HUES48 (cell line): Measurements from ENCODE around the gene DNAL4.

ENCODE experiments used
- H3K27ac ChIP-seq: one replicate; pipeline ENCODE4 v1.7.0; 2013; ENCODE audit warnings: low read depth, low read length, inconsistent platforms
- H3K27me3 ChIP-seq: 2 replicates; pipeline ENCODE4 v1.6.1; 2013; ENCODE audit warnings: mild to moderate bottlenecking, low read length; ENCODE audit not compliant: control insufficient read depth, insufficient read depth
- H3K36me3 ChIP-seq: 2 replicates; pipeline ENCODE4 v1.6.1; 2013; ENCODE audit warnings: low read length; ENCODE audit not compliant: control insufficient read depth, insufficient read depth
- H3K4me1 ChIP-seq: 2 replicates; pipeline ENCODE4 v1.6.1; 2013; ENCODE audit warnings: mild to moderate bottlenecking, low read length; ENCODE audit not compliant: control insufficient read depth, insufficient read depth
- H3K4me3 ChIP-seq: 2 replicates; pipeline ENCODE4 v1.5.1; 2013; ENCODE audit warnings: mild to moderate bottlenecking, low read depth, low read length
- H3K9ac ChIP-seq: 2 replicates; pipeline ENCODE4 v1.6.1; 2013; ENCODE audit warnings: mild to moderate bottlenecking, low read depth, low read length, moderate library complexity
- H3K9me3 ChIP-seq: 2 replicates; pipeline ENCODE4 v1.6.1; 2013; ENCODE audit warnings: low read length; ENCODE audit not compliant: control insufficient read depth, insufficient read depth

Gene DNAL4

DNA sequence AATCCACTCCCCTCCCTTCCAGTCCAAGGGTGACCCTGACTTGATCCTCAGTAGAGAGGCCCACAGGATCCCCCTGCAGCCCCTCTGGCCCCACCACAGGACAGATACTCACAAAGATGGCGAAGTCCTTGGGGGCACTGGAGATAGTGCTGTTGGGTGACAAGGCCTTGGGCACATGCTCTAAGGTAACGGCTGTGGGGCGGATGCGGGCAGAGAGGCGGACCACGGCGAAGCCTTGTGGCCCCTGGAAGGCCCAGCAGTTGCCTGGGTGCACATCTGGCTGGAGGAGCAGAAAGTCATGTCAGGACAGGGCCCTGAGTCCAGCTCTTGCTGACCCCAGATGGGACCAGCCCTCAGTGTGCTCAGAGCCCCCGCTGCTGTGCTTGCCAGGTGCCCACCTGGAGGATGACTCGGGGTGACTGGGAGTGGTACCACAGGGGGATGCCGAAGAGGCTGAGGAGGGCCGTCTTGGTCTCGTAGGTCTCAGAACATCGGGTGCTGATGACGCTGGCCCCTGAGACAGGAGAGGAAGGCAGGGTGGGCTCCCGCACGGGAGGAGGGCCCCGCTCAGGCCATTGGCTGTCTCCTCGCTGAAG is 55.4 kb downstream of the DNAL4 start:
- Histone ChIP-seq H3K27ac (no peak overlapping the region), H3K4me3 (no peak overlapping the region)

DNA sequence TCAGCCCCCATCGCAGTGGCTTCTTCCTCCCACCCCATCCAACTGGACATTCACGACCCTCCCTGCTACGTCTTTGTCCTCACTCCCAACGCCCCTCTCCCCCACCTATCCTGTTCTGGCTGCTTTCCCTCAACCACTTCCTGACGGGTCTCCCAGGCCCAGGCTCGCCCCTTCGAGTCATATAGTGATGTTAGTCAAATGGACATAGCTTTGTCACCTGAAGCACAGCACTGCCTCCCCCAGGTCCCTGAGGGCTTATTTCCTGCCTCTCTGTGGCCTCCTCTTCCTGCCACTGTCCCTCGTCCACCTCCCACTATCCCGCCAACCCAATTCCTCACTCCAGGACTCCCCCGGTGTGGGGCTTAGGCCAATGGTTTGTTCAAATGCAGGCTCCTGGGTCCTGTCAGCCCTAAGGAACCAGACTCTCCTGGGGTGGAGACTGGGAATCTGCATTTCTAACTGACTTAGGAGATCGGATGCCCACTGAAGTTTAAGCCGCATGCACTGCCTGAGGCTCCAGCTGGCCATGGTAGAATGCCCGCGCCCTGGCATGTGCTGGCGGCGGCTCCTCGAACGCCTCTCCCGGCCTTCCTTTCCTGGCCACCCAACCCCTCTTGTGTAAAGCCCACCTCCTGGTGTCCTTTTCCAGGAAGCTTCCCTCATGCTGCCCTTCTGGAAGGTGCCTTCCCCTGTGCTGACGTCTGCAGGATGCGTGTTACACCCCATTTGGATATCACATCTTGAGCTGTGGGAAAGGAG is 56.5 kb downstream of the DNAL4 start:
- Histone ChIP-seq H3K4me1 (no peaks in the 10 kb centered on the region), H3K36me3 (peaks cover 50% of the 10 kb centered on the region), H3K27ac (no peak overlapping the region), H3K27me3 (no peaks in the 10 kb centered on the region), H3K9ac (no peak overlapping the region), H3K9me3 (no peaks in the 10 kb centered on the region), H3K4me3 (no peak overlapping the region)

More for the DNA sequence above, 55.4 kb downstream of the DNAL4 start:
- Histone ChIP-seq H3K36me3 (peaks cover 42% of the 10 kb centered on the region), H3K27me3 (no peaks in the 10 kb centered on the region), H3K9ac (no peak overlapping the region), H3K9me3 (no peaks in the 10 kb centered on the region), H3K4me1 (no peaks in the 10 kb centered on the region)

DNA sequence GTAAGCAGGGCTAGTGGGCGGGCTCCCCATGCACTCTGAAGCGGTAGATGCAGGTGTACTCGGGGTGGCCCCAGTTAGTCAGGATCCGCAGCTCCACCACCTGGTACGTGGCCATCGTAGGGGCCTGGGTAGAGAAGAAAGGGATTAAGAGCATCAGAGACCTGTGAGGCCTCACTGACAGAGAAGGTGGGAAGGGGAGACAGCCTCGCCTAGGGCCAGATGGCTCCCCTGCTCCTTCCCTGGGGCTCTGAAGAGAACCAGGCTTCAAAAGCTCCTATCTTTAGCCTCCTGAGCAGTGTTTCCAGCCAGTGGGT is 57.7 kb downstream of the DNAL4 start:
- Histone ChIP-seq H3K4me3 (no peak overlapping the region), H3K27ac (no peak overlapping the region), H3K9ac (no peak overlapping the region), H3K36me3 (peaks cover 59% of the 10 kb centered on the region), H3K9me3 (no peaks in the 10 kb centered on the region), H3K27me3 (no peaks in the 10 kb centered on the region), H3K4me1 (no peaks in the 10 kb centered on the region)

DNA sequence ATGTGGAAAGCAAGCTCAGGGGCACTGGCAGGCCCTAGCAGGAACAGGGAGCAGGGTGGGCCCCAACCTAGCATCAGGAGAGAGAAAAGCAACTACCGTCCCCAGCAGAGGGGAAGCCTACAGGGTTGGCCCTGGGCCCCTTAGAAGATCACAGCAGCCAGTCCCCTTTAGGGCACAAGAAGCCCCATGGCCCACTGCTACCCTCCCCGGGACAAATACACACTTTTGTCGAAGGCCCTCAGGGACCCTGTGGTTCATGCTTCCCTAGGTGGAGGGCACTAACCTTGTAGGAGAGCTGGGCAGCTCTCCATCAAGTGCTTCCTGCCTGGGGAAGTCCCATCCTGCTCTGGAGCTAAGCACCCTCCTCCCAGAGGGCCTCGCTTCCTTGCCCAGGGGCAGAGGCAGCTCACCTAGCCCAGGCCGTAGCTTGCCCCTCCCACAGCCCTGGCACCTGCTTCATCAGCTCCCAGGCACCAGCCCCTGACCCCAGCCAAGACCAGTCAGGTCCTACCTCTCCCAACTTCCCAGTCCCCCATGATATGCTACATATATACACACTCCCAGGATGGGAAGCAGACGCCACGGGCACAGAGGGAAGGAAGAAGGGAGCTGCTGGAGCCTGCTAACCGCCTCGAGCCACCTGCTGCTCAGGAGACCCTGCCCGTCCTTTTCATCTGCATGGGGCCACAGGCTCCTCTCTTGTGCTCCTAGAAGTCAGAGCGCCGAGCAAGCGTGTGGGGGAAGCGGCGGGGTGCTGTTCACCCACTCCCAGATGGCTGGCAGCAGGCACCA is 58.3 kb downstream of the DNAL4 start:
- Histone ChIP-seq H3K9me3 (no peaks in the 10 kb centered on the region), H3K27ac (no peak overlapping the region), H3K36me3 (peaks cover 61% of the 10 kb centered on the region), H3K27me3 (no peaks in the 10 kb centered on the region), H3K4me1 (no peaks in the 10 kb centered on the region), H3K4me3 (no peak overlapping the region), H3K9ac (no peak overlapping the region)

DNA sequence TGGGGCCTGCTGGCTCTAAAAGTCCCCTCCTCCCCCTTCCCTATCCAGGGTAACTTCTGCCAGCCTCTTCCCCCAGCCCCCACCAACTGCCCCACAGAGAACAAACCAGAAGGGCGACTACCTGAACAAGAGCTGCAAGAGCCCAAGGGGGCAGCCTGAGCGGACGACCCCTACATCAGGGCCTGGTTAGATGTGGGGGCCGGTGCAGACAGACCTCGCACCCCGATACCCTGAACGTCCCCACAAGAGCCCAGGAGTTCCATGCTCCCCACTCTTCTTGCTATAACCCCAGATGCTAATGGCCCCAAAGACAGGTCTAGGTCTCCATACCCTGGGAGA is 58.8 kb downstream of the DNAL4 start:
- Histone ChIP-seq H3K9me3 (no peaks in the 10 kb centered on the region), H3K4me3 (no peak overlapping the region), H3K27me3 (no peaks in the 10 kb centered on the region), H3K27ac (no peak overlapping the region), H3K36me3 (peaks cover 67% of the 10 kb centered on the region), H3K4me1 (no peaks in the 10 kb centered on the region), H3K9ac (no peak overlapping the region)

DNA sequence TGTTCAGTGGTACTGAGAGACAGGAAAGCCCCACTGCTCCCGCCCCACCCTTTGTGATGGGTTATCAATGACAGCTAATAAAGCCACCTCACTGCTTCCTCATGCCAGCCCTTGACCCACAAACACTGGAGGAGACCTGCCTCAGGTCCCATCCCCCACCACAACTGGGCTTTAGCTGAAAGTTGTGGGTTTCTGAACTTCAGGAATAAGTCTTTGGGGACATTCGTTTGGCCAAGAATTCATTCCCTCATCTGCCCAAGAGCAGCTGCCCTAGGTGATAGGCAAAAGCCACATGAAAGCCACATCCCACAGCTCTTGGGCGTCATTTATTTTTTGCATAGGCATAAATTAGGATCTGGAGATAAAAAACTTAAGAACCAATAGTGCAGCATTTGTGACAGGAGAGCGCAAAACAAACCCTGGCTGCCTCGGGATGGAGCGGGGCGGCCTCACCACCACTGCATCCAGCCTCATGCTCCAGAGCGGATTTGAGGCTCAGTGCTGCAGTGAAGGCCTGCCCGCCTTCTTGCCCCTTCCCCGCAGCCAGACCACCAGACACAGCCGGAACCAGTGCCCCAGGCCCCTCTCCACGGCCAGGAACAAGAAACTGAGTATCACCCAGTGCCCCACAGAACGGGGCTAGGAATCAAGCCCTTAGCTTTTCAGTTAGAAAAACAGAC is 59.4 kb downstream of the DNAL4 start:
- Histone ChIP-seq H3K9me3 (no peaks in the 10 kb centered on the region), H3K4me1 (no peaks in the 10 kb centered on the region), H3K4me3 (no peak overlapping the region), H3K27me3 (no peaks in the 10 kb centered on the region), H3K27ac (no peak overlapping the region), H3K36me3 (peaks cover 72% of the 10 kb centered on the region), H3K9ac (no peak overlapping the region)

DNA sequence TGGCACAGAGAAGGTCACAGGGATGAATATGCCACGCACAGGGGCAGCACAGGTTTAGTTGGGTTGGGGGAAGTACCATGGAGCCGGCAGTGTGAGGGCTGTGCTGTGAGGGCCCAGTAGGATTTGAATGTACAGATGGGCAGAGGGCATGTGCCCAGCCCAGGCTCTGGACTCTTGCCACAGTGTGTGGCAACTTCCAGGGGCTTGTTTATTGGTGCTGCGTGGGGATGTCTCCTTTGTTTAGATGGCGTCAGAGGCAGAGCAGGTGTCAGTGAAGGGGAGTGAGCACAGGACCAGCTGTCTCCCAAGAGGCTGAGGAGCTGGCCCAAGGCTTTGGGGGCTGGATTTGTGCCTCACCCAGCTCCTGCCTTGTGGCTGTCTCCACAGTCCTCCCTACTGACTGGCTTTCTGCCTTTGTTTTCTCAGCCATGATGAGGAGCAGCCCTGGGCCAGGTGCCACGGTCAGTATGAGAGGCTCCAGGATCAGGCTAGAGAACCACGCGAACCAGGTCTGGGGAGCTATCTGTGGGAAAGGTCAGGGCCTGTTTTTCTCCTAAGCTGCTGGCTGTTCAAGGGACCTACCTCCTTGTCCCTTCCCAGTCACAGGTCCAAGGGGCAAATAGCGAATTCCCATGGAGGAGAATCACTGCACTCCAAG is 60.1 kb downstream of the DNAL4 start:
- no peak overlapping the region for H3K9ac ChIP-seq
- H3K9me3 ChIP-seq = no peaks in the 10 kb centered on the region
- no peaks in the 10 kb centered on the region for H3K4me1 ChIP-seq
- H3K27me3 ChIP-seq = no peaks in the 10 kb centered on the region
- no peak overlapping the region for H3K27ac ChIP-seq
- peaks cover 73% of the 10 kb centered on the region for H3K36me3 ChIP-seq
- H3K4me3 ChIP-seq = no peak overlapping the region

DNA sequence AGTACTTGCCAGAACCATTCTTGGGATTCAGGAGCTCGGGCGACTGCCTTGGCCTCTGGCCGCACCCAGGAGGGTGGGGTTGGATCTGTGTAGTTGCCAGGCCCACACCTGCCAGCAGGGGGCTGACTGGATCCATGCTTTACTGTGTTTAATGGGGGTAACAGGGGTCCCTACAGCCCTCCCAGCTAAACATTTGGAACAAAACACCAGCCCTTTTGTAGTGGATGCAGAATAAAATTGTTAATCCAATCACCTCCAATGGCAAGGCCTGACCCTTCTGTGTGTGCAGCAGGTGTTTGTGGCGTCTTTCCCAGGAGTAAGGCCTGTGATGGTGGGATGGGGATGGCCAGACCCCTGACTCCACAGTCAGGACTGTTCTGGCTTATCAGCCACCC is 60.6 kb downstream of the DNAL4 start:
- Histone ChIP-seq H3K4me1 (no peaks in the 10 kb centered on the region), H3K9me3 (no peaks in the 10 kb centered on the region), H3K27me3 (no peaks in the 10 kb centered on the region), H3K36me3 (peaks cover 75% of the 10 kb centered on the region), H3K4me3 (no peak overlapping the region), H3K27ac (no peak overlapping the region), H3K9ac (no peak overlapping the region)

DNA sequence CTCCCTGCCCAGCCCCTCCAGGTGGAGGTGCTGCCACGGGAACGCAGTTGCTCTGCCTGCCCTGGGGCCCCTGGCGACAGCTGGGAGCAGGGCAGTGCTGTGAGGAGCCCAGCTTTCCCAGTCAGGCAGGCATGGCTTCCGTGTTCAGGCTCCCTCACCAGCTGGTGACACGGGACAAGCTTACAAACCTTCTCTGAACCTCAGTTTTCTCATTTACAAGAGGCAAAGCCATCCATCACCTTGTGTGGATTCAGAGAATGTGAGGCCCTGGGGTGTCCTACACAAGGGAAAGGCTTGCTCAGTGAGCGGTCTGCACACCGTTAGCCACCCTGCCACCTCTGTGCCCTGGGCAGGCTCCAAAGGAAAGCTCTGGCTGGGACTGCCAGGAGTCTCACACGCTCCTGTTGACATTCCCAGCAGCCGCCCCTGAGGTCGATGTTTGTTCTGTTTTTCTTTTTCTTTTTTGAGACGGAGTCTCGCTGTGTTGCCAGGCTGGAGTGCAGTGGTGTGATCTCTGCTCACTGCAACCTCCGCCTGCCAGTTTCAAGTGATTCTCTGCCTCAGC is 61.6 kb downstream of the DNAL4 start:
- Histone ChIP-seq H3K4me3 (no peak overlapping the region), H3K4me1 (no peaks in the 10 kb centered on the region), H3K27me3 (no peaks in the 10 kb centered on the region), H3K27ac (no peak overlapping the region), H3K9ac (no peak overlapping the region), H3K9me3 (no peaks in the 10 kb centered on the region), H3K36me3 (peaks cover 78% of the 10 kb centered on the region)

DNA sequence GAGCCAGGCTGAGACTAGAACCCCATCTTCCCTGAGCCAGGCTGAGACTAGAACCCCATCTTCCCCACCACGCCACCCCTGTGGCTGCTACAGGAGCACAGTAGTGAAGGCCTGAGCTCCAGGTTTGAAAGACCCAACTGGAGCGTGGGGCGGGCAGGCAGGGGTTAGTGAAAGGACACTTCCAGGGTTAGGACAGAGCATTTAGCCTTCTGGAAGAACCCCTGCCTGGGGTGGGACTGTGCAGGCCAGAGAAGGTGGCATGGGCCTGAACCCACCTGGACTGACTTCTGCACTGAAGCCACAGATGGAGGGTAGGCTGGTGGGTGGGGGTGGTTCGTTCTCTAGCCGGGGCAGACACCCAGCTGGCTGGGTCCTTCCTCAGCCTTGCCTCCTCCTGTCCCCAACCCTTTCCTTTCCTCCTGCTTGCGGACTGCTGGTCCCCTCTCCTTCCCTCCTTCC is 62.2 kb downstream of the DNAL4 start:
- no peak overlapping the region for H3K27ac ChIP-seq
- H3K9ac ChIP-seq = no peak overlapping the region
- H3K4me1 ChIP-seq = no peaks in the 10 kb centered on the region
- no peaks in the 10 kb centered on the region for H3K9me3 ChIP-seq
- H3K4me3 ChIP-seq = no peak overlapping the region
- no peaks in the 10 kb centered on the region for H3K27me3 ChIP-seq
- peaks cover 82% of the 10 kb centered on the region for H3K36me3 ChIP-seq
